AG04450 (cell line): ENCODE results near the gene ANXA2R. TPM values are rescaled to one million over a fixed set of nuclear protein-coding genes. Genes with fewer than 3 reads are reported as not detected.

Experiments
- CTCF ChIA-PET: fragments of 300-600, 350-600 bp; formaldehyde crosslinking; extraction: SDS; loops from one replicate; lab custom pipeline; 2022; ENCODE audit warnings: antibody characterized with exemption, inconsistent platforms; lab: Charles Lee
- POLR2A ChIA-PET: fragments of 350-600 bp; formaldehyde crosslinking; extraction: SDS; loops from one replicate; lab custom pipeline; 2021; ENCODE audit warnings: antibody characterized with exemption, inconsistent platforms; lab: Yijun Ruan, JAX
- DNase-seq: peaks from one replicate; pipeline ENCODE4 v3.0.0-alpha.2; 2011; ENCODE audit warnings: low read depth, low spot score
- H3K27ac ChIP-seq: one replicate; pipeline ENCODE4 v1.5.1; 2012; ENCODE audit warnings: low read depth, low read length, control low read depth
- H3K27me3 ChIP-seq: one replicate; pipeline ENCODE4 v1.6.0; 2012; ENCODE audit warnings: low read length; ENCODE audit not compliant: control insufficient read depth, insufficient read depth
- H3K4me3 ChIP-seq: 2 replicates; pipeline ENCODE4 v1.5.1; 2011; ENCODE audit warnings: mild to moderate bottlenecking, low read depth, low read length, control low read depth
- H3K9me3 ChIP-seq: 2 replicates; pipeline ENCODE4 v1.5.1; 2012; ENCODE audit warnings: low read length; ENCODE audit not compliant: control insufficient read depth, insufficient read depth
- CTCF ChIP-seq: IDR thresholded peaks from 2 replicates; pipeline ENCODE4 v1.5.1; 2011; ENCODE audit warnings: low read depth, low read length, control low read depth, inconsistent platforms
- polyA plus RNA-seq: library from polyadenylated mRNA; depleted of rRNA; stranded (reverse); fragments of >200 nt; gene quantifications from 2 replicates; pipeline ENCODE4 v1.2.3, GENCODE V29; 2011

ANXA2R gene
- polyA plus RNA-seq, 1 experiment, result 3.7 TPM

DNA sequence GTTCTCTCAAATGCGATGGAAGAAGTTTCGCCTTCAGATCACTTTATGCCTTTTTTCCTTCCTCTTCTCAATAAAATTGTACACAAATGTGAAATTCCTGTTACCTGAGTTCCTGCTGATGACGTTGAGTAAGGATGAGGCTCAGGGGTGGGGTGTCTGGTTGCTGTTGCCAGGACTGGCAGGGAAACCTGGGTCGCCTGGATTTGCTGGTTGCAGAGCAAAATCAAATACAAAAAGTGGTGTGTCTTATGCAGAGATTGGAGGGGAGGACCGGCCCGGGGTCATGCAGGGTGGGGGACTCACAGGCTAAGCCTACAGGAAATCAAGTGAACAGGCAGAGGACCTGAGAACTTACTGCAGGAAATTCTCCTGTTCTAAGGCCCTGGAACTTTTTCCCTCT lies 39.2 kb downstream of the ANXA2R start:
- DNase-seq, result no peak
- CTCF ChIA-PET, result no interaction called here
- POLR2A ChIA-PET, result no interaction called here

GRCh38 chr5:43000111-43000840 lies 39.8 kb downstream of the ANXA2R start:
- Histone ChIP-seq H3K9me3 (no peaks in the 10 kb centered on the region), H3K4me3 (peak overlapping the region; percentile 57), H3K27me3 (no peaks in the 10 kb centered on the region), H3K27ac (peak overlapping the region; percentile 62)
- no peak for DNase-seq
- POLR2A ChIA-PET, result interaction anchor here (0.9 kb wide), 1 partner anchor 18 kb away, joined by 3 read pairs; no protein-coding TSS in a partner anchor
- no peak for TF ChIP-seq CTCF
- CTCF ChIA-PET, result no interaction called here

More for the DNA sequence above, 39.2 kb downstream of the ANXA2R start:
- no peak overlapping the region for H3K27ac ChIP-seq
- no peak for TF ChIP-seq CTCF
- no peaks in the 10 kb centered on the region for H3K27me3 ChIP-seq
- no peak overlapping the region; the same call in 1 of the 2 replicates for H3K4me3 ChIP-seq
- H3K9me3 ChIP-seq, result no peaks in the 10 kb centered on the region

GRCh38 chr5:42995360-42995751 lies 44.8 kb downstream of the ANXA2R start:
- Histone ChIP-seq H3K27ac (peak overlapping the region; percentile 97), H3K4me3 (peak overlapping the region; percentile 66), H3K27me3 (no peaks in the 10 kb centered on the region), H3K9me3 (peaks cover 4% of the 10 kb centered on the region)
- ChIA-PET CTCF (interaction anchor here (0.8 to 5.1 kb wide), 9 partner anchors 13 to 125 kb away, joined by 3 to 48 read pairs (median 5); partner anchors contain the start of genes ANXA2R and ZNF131), POLR2A (interaction anchor here (0.6 to 2.6 kb wide), 6 partner anchors 12 to 87 kb away, joined by 3 to 13 read pairs (median 4); no protein-coding TSS in a partner anchor)
- no peak for DNase-seq
- TF ChIP-seq CTCF, result no peak

DNA sequence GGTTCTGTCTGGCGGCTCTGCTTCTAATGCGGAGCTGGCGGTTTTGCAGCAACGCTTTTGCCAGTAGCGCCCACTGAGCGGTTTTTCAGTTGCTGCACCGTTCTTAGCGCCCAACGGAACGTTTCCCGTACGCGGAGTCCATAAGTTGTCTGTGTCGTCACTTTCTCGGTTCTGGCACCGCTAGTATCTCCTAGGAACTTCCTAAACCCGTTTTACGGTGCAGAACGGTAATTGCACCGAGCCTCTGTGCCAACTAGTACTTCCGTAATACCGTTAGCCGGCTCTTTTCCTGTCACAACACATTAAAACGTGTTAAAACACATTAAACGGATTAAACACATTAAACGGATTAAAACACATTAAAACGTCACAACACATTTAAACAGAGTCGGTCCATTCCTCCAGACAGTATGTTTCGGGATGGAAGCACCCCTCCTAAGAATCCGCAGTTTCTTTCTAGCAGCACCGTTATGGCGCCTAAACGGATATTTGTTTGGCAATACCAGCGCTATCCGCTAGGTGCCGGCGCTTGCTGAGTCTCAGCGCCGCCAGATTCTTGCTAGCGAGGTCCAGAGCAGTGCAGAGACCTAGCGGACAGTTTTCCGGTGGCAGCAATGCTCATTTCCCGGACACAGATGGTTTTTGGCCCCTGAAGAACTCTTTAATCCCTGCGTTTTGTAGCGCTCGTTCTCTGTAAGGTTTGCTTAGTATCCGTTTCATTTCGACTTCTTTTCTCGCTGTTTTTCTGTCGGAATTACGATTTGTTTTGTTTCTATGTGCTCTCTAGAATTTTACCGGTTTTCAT lies 45.4 kb downstream of the ANXA2R start:
- peak; percentile 81 for DNase-seq
- ChIA-PET POLR2A (interaction anchor here (0.9 to 3.9 kb wide), 8 partner anchors 13 to 83 kb away, joined by 3 to 26 read pairs (median 8); no protein-coding TSS in a partner anchor), CTCF (interaction anchor here (0.7 to 5.1 kb wide), 13 partner anchors 10 to 85 kb away, joined by 3 to 48 read pairs (median 5); partner anchors contain the start of gene ANXA2R)
- Histone ChIP-seq H3K4me3 (peak overlapping the region; percentile 66), H3K27me3 (no peaks in the 10 kb centered on the region), H3K9me3 (peaks cover 10% of the 10 kb centered on the region), H3K27ac (peak overlapping the region; percentile 97)
- TF ChIP-seq CTCF, result peak; percentile 94
